ENCODE measurements around the gene FES.
A peak's percentile ranks its signal among the peaks of the same experiment; 100 is the strongest.
"Not testable (repeated sequence)": the region's sequence is repeated elsewhere in the genome, so short reads cannot be mapped to it uniquely, and the experiment has no call there.

Gene FES

GRCh38 chr15:90887037-90887481 lies 2.8 kb downstream of the FES start:
- Histone ChIP-seq H3K9ac (ENCODE audit: low read depth, low read length) (no peak overlapping the region), H3K9me3 (ENCODE audit: control insufficient read depth, insufficient read depth, low read length) (no peaks in the 10 kb centered on the region), H3K36me3 (ENCODE audit: insufficient read depth, low read length) (peaks cover 4% of the 10 kb centered on the region), H3K4me1 (ENCODE audit: insufficient read depth, low read length) (peaks cover 14% of the 10 kb centered on the region)

- no peak overlapping the region for H3K9ac ChIP-seq (ENCODE audit: low read depth, low read length)
- H3K9me3 ChIP-seq (ENCODE audit: control insufficient read depth, insufficient read depth, low read length), result no peaks in the 10 kb centered on the region
- H3K4me1 ChIP-seq (ENCODE audit: insufficient read depth, low read length), result peaks cover 7% of the 10 kb centered on the region; the same call in 1 of the 2 replicates
- peaks cover 4% of the 10 kb centered on the region for H3K36me3 ChIP-seq (ENCODE audit: insufficient read depth, low read length)
These were observed 5.0 kb downstream of the FES start for GRCh38 chr15:90889313-90889730.

GRCh38 chr15:90889736-90890456 lies 5.6 kb downstream of the FES start:
- no peak overlapping the region for H3K9ac ChIP-seq (ENCODE audit: low read depth, low read length)
- no peaks in the 10 kb centered on the region for H3K9me3 ChIP-seq (ENCODE audit: control insufficient read depth, insufficient read depth, low read length)
- H3K4me1 ChIP-seq (ENCODE audit: insufficient read depth, low read length), result peaks cover 3% of the 10 kb centered on the region; the same call in 1 of the 2 replicates
- H3K36me3 ChIP-seq (ENCODE audit: insufficient read depth, low read length), result peaks cover 4% of the 10 kb centered on the region

GRCh38 chr15:90890839-90891238 lies 6.5 kb downstream of the FES start:
- Histone ChIP-seq H3K36me3 (ENCODE audit: insufficient read depth, low read length) (peaks cover 4% of the 10 kb centered on the region), H3K9ac (ENCODE audit: low read depth, low read length) (no peak overlapping the region), H3K4me1 (ENCODE audit: insufficient read depth, low read length) (no peaks in the 10 kb centered on the region), H3K9me3 (ENCODE audit: control insufficient read depth, insufficient read depth, low read length) (no peaks in the 10 kb centered on the region)

- Histone ChIP-seq H3K9me3 (ENCODE audit: control insufficient read depth, insufficient read depth, low read length) (no peaks in the 10 kb centered on the region), H3K9ac (ENCODE audit: low read depth, low read length) (no peak overlapping the region), H3K36me3 (ENCODE audit: insufficient read depth, low read length) (peaks cover 4% of the 10 kb centered on the region), H3K4me1 (ENCODE audit: insufficient read depth, low read length) (no peaks in the 10 kb centered on the region)
These were observed 7.1 kb downstream of the FES start for GRCh38 chr15:90891346-90891949.

GRCh38 chr15:90892023-90892422 lies 7.7 kb downstream of the FES start:
- H3K9me3 ChIP-seq (ENCODE audit: control insufficient read depth, insufficient read depth, low read length), result no peaks in the 10 kb centered on the region
- H3K36me3 ChIP-seq (ENCODE audit: insufficient read depth, low read length), result peaks cover 4% of the 10 kb centered on the region
- no peak overlapping the region for H3K9ac ChIP-seq (ENCODE audit: low read depth, low read length)
- no peaks in the 10 kb centered on the region for H3K4me1 ChIP-seq (ENCODE audit: insufficient read depth, low read length)

GRCh38 chr15:90892498-90893174 lies 8.3 kb downstream of the FES start:
- Histone ChIP-seq H3K9ac (ENCODE audit: low read depth, low read length) (no peak overlapping the region), H3K36me3 (ENCODE audit: insufficient read depth, low read length) (peaks cover under 1% of the 10 kb centered on the region), H3K9me3 (ENCODE audit: control insufficient read depth, insufficient read depth, low read length) (no peaks in the 10 kb centered on the region), H3K4me1 (ENCODE audit: insufficient read depth, low read length) (no peaks in the 10 kb centered on the region)

- no peak overlapping the region for H3K9ac ChIP-seq (ENCODE audit: low read depth, low read length)
These were observed 9.1 kb downstream of the FES start for GRCh38 chr15:90893175-90894090.

GRCh38 chr15:90895571-90896117 lies 11.3 kb downstream of the FES start:
- Histone ChIP-seq H3K4me1 (ENCODE audit: insufficient read depth, low read length) (no peaks in the 10 kb centered on the region), H3K36me3 (ENCODE audit: insufficient read depth, low read length) (no peaks in the 10 kb centered on the region; the same call in 1 of the 2 replicates), H3K9me3 (ENCODE audit: control insufficient read depth, insufficient read depth, low read length) (no peaks in the 10 kb centered on the region), H3K9ac (ENCODE audit: low read depth, low read length) (no peak overlapping the region)

More at GRCh38 chr15:90893175-90894090, 9.1 kb downstream of the FES start:
- no peaks in the 10 kb centered on the region for H3K4me1 ChIP-seq (ENCODE audit: insufficient read depth, low read length)
- H3K36me3 ChIP-seq (ENCODE audit: insufficient read depth, low read length), result no peaks in the 10 kb centered on the region; the same call in 1 of the 2 replicates
- no peaks in the 10 kb centered on the region for H3K9me3 ChIP-seq (ENCODE audit: control insufficient read depth, insufficient read depth, low read length)

GRCh38 chr15:90897131-90897655 lies 12.9 kb downstream of the FES start:
- not testable (repeated sequence) for H3K36me3 ChIP-seq (ENCODE audit: insufficient read depth, low read length); H3K9ac ChIP-seq (ENCODE audit: low read depth, low read length); H3K4me1 ChIP-seq (ENCODE audit: insufficient read depth, low read length); H3K9me3 ChIP-seq (ENCODE audit: control insufficient read depth, insufficient read depth, low read length)

GRCh38 chr15:90901175-90902039 lies 17.1 kb downstream of the FES start:
- peak overlapping the region; percentile 81; the same call in 1 of the 2 replicates for H3K9ac ChIP-seq (ENCODE audit: low read depth, low read length)
- no peaks in the 10 kb centered on the region for H3K4me1 ChIP-seq (ENCODE audit: insufficient read depth, low read length)
- H3K9me3 ChIP-seq (ENCODE audit: control insufficient read depth, insufficient read depth, low read length), result no peaks in the 10 kb centered on the region
- no peaks in the 10 kb centered on the region for H3K36me3 ChIP-seq (ENCODE audit: insufficient read depth, low read length)

- Histone ChIP-seq H3K36me3 (ENCODE audit: insufficient read depth, low read length) (no peaks in the 10 kb centered on the region), H3K9ac (ENCODE audit: low read depth, low read length) (peak overlapping the region; percentile 81), H3K4me1 (ENCODE audit: insufficient read depth, low read length) (no peaks in the 10 kb centered on the region), H3K9me3 (ENCODE audit: control insufficient read depth, insufficient read depth, low read length) (no peaks in the 10 kb centered on the region)
These were observed 17.9 kb downstream of the FES start for GRCh38 chr15:90902040-90902839.

Measured in ES-I3 (cell line).